Spleen (tissue), 7 donors: ENCODE measurements around the gene ARAP3.

Source experiments
- CTCF ChIP-seq, 11 experiments: fragments of 200-600 bp in 7 of 11; fragments of 450-650 bp in 4 of 11; sonication (generic) in 4 of 11; IDR thresholded peaks in 8 of 11; conservative IDR thresholded peaks in 3 of 11; 1 replicate in 7 of 11; 2 replicates in 4 of 11; pipeline versions ENCODE4 v1.4.0 to v1.8.0; 2016 to 2021; ENCODE audit warnings: antibody characterized with exemption in 11 of 11, inconsistent platforms in 4 of 11, mild to moderate bottlenecking in 1 of 11
- POLR2A ChIP-seq, 3 donors: fragments of 450-650 bp; IDR thresholded peaks; one replicate each; pipeline ENCODE4 v1.5.1; 2017; ENCODE audit warnings: antibody characterized with exemption in 3 of 3, mild to moderate bottlenecking in 1 of 3
- donor health status: DM: no; HTN: no; CAD: no; lungs with moderate emphysema.
- donor health status: DM: no; HTN: no; CAD: no.
- donor health status: DM: no; HTN: no; CAD: no.

- TF ChIP-seq CTCF (IDR thresholded peaks at IDR 0.05 in 8 of 11, conservative IDR thresholded peaks at IDR 0.05 in 3 of 11) (no peak), POLR2A (IDR thresholded peaks at IDR 0.05) (no peak)
Measured at GRCh38 chr5:141686648-141687416, 4.8 kb upstream of the ARAP3 start.
